HFFc6 (cell line): ENCODE results near the gene DPP8. TPM values are rescaled to one million over a fixed set of nuclear protein-coding genes. Genes with fewer than 3 reads are reported as not detected.

Source experiments
- DNase-seq: peaks from one replicate; pipeline ENCODE4 v3.0.0-alpha.2; 2018
- H3K27ac Mint-ChIP-seq: 2 replicates; pipeline ENCODE4 v1.8.0; 2020; ENCODE audit warnings: mild to moderate bottlenecking, mixed read lengths
- H3K27me3 Mint-ChIP-seq: 2 replicates; pipeline ENCODE4 v1.8.0; 2021; ENCODE audit warnings: mild to moderate bottlenecking, moderate library complexity, mixed read lengths; ENCODE audit not compliant: insufficient read depth
- H3K36me3 Mint-ChIP-seq: 2 replicates; pipeline ENCODE4 v1.8.0; 2021; ENCODE audit warnings: low read depth, mixed read lengths
- H3K4me1 Mint-ChIP-seq: 2 replicates; pipeline ENCODE4 v1.8.0; 2020; ENCODE audit warnings: low read depth, mixed read lengths
- H3K4me3 Mint-ChIP-seq: 2 replicates; pipeline ENCODE4 v1.8.0; 2020; ENCODE audit warnings: mild to moderate bottlenecking, moderate library complexity, mixed read lengths
- H3K9me3 Mint-ChIP-seq: 2 replicates; pipeline ENCODE4 v1.8.0; 2020; ENCODE audit warnings: mild to moderate bottlenecking, mixed read lengths
- total RNA-seq, 6 experiments: library from RNA; stranded (reverse); fragmentation: NEBNext Ultra II Directional; extraction: Animal tissue kit (Norgen Biotek cat#: 25700); gene quantifications; 2 replicates in 1 of 6; 3 replicates in 5 of 6; pipeline ENCODE4 v1.2.3, GENCODE V29; 2021
- TF ChIP-seq, protein P1 (sequence below): fragments of 200-600 bp; sonication (generic); IDR thresholded peaks from 2 replicates; pipeline ENCODE4 v1.5.0; 2021; ENCODE audit warnings: antibody characterized with exemption, mild to moderate bottlenecking

The DPP8 gene
- total RNA-seq, 6 experiments from 2014 or later, result 24.9 to 34.9 (median 30.9) TPM

DNA sequence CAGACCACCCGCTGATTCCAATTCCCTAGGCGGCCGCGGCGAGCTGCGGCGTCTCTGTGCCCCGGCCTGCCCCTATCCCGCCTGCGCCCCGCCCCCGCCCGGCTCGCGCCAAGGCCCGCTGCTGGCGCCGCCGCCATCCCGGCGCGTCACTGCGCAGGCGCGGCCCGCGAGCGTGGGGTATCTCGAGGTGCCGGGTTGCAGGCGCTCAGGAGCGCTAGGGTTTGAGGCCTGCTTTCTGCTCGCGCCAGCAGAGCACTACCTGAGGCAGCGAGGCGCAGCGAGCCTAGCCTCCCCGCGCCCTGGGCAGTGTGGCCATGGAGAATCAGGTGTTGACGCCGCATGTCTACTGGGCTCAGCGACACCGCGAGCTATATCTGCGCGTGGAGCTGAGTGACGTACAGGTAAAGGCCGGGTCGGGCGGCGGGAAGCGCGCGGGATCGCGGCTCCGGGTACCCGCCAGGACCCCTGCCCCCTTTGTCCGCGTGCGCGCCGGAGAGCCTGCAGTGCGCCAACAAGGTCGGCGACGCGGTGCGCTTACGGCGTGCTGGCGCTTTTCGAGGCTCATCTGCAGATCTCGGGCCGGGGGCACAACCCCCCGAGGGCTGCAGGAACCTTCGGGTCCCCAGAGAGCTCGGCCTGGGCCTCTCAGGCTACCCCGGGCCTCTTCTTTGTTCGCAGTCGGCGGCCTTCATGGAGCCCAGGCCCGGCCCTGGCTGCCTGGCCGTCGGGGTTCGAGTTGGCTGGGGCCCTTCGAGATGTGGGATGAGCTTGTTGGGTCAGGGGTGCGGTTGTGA is 13.0 kb upstream of the DPP8 start, which contains the start of gene HACD3:
HACD3 (plus strand) TSS at position 146 of the 794 bp plus-strand sequence; CDS start at position 315, 169 bp downstream.
- no peaks in the 10 kb centered on the region; the same call in 1 of the 2 replicates for H3K36me3 Mint-ChIP-seq
- H3K4me3 Mint-ChIP-seq, result peak within 1 kb of the TSS; percentile 89
- H3K4me1 Mint-ChIP-seq, result peaks cover 52% of the 10 kb centered on the region
- TF ChIP-seq, protein P1, sequence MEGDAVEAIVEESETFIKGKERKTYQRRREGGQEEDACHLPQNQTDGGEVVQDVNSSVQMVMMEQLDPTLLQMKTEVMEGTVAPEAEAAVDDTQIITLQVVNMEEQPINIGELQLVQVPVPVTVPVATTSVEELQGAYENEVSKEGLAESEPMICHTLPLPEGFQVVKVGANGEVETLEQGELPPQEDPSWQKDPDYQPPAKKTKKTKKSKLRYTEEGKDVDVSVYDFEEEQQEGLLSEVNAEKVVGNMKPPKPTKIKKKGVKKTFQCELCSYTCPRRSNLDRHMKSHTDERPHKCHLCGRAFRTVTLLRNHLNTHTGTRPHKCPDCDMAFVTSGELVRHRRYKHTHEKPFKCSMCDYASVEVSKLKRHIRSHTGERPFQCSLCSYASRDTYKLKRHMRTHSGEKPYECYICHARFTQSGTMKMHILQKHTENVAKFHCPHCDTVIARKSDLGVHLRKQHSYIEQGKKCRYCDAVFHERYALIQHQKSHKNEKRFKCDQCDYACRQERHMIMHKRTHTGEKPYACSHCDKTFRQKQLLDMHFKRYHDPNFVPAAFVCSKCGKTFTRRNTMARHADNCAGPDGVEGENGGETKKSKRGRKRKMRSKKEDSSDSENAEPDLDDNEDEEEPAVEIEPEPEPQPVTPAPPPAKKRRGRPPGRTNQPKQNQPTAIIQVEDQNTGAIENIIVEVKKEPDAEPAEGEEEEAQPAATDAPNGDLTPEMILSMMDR, result no peak
- DNase-seq, result peak; percentile 49
- no peaks in the 10 kb centered on the region for H3K27me3 Mint-ChIP-seq
- no peaks in the 10 kb centered on the region for H3K9me3 Mint-ChIP-seq
- peak within 1 kb of the TSS; percentile 58 for H3K27ac Mint-ChIP-seq

DNA sequence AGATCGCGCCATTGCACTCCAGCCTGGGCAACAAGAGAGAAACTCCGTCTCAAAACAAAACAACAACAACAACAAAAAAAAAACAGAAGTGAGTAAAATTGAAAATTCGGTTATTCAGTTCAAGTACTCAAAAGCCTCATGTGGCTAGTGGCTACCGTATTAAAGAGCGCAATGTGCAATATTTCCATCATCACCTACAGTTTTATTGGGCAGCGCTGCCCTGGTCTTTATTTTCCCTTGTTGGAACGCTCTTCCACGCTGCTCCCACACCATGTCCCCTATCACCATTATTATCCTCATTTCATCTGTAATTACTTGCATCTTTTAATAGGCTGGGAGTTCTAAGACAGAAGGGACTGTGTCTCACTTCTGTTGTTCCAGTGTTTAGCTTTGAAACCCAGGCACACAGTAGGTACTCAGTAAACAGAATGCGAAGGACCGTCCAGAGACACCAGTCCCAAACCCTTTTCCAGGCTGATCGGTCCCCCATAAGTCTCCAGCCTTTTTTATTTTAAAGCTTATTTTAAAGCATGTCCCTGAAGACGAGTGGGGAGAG is 12.4 kb upstream of the DPP8 start:
- TF ChIP-seq, protein P1, result no peak
- Mint-ChIP-seq H3K9me3 (no peaks in the 10 kb centered on the region), H3K4me3 (peak overlapping the region; percentile 89), H3K4me1 (peaks cover 50% of the 10 kb centered on the region), H3K27ac (peak overlapping the region; percentile 58), H3K27me3 (no peaks in the 10 kb centered on the region), H3K36me3 (no peaks in the 10 kb centered on the region; the same call in 1 of the 2 replicates)
- DNase-seq, result no peak

DNA sequence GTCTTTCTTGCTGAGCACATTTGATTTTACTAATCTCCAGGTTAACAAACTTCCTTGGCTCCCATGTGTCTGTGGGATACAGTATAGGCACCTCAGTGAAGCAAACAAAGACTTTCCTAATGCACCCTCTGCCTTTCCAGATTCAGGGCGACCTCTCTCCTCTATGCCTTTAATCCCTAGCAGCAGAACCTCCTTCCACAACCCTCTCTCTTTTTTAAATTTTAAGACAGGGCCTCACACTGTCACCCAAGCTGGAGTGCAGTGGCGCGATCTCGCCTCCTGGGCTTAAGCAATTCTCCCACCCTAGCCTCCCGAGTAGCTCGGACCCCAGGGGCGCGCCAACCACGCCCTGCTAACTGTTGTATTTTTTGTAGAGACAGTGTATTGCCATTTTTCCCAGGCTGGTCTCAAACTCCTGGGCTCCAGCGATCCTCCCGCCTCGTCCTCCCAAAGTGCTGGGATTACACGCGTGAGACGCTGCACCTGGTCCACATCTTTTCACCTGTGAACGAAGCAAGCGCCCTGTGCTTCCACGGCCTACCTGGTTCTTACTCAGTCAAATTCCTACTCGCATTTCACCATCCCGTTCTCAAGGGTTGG is 11.1 kb upstream of the DPP8 start:
- no peak overlapping the region for H3K4me3 Mint-ChIP-seq
- no peaks in the 10 kb centered on the region for H3K9me3 Mint-ChIP-seq
- no peak overlapping the region for H3K27ac Mint-ChIP-seq
- no peaks in the 10 kb centered on the region; the same call in 1 of the 2 replicates for H3K27me3 Mint-ChIP-seq
- TF ChIP-seq, protein P1, result no peak
- H3K4me1 Mint-ChIP-seq, result peaks cover 39% of the 10 kb centered on the region
- DNase-seq, result no peak
- H3K36me3 Mint-ChIP-seq, result no peaks in the 10 kb centered on the region

DNA sequence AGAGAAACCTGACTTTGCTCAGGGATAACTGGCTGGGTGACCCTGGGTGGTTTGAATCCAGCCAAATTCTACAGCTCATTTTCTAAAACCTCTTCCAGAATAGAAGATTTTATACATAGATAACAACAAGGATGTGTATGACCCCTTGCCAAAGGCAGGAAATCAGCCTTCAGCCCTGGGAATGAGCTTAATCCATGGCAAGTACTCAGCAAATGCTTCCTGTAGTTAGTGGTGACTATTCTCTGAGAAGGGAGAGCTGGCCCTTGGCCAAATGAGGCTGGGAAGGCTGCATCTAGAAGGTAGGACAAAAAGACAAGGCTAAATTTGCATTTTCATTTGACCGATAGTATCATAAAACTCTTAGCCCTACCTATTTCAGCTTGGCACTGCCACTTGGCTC is 8.1 kb upstream of the DPP8 start:
- peak overlapping the region; percentile 45; the same call in 1 of the 2 replicates for H3K27ac Mint-ChIP-seq
- DNase-seq, result peak; percentile 36
- TF ChIP-seq, protein P1, result no peak
- peaks cover 18% of the 10 kb centered on the region for H3K4me1 Mint-ChIP-seq
- no peak overlapping the region for H3K4me3 Mint-ChIP-seq
- no peaks in the 10 kb centered on the region for H3K9me3 Mint-ChIP-seq
- H3K27me3 Mint-ChIP-seq, result peaks cover 1% of the 10 kb centered on the region
- H3K36me3 Mint-ChIP-seq, result no peaks in the 10 kb centered on the region

DNA sequence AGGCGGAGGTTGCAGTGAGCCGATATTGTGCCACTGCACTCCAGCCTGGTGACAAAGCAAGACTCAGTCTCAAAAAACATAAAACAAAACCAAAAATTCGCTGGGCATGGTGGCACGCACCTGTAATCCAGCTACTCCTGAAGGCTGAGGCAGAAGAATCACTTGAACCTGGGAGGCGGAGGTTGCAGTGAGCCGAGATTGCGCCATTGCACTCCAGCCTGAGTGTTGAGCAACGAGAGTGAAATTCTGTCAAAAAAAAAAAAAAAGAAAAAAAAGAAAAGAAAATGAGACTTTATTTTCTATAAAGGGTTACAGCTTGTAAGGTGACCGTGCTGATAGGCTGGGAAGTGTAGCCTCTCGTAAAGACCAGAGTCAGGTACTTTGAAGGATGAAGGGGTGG is 6.7 kb upstream of the DPP8 start:
- Mint-ChIP-seq H3K36me3 (no peaks in the 10 kb centered on the region), H3K4me1 (peaks cover 11% of the 10 kb centered on the region), H3K9me3 (no peaks in the 10 kb centered on the region), H3K27ac (no peak overlapping the region), H3K27me3 (peaks cover 1% of the 10 kb centered on the region), H3K4me3 (no peak overlapping the region)
- DNase-seq, result no peak
- TF ChIP-seq, protein P1, result no peak
